ENCODE data around the gene PTPRM.

GRCh38 chr18:7870266-7870665 lies 303.1 kb downstream of the PTPRM start:
- TF ChIP-seq, protein P1, sequence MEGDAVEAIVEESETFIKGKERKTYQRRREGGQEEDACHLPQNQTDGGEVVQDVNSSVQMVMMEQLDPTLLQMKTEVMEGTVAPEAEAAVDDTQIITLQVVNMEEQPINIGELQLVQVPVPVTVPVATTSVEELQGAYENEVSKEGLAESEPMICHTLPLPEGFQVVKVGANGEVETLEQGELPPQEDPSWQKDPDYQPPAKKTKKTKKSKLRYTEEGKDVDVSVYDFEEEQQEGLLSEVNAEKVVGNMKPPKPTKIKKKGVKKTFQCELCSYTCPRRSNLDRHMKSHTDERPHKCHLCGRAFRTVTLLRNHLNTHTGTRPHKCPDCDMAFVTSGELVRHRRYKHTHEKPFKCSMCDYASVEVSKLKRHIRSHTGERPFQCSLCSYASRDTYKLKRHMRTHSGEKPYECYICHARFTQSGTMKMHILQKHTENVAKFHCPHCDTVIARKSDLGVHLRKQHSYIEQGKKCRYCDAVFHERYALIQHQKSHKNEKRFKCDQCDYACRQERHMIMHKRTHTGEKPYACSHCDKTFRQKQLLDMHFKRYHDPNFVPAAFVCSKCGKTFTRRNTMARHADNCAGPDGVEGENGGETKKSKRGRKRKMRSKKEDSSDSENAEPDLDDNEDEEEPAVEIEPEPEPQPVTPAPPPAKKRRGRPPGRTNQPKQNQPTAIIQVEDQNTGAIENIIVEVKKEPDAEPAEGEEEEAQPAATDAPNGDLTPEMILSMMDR (conservative IDR thresholded peaks at IDR 0.05; ENCODE audit: low read depth, low read length): no peak
- no peak for TF ChIP-seq EZH2 (IDR thresholded peaks at IDR 0.05; ENCODE audit: low read length, unreplicated experiment)
